Stimulated activated CD4-positive, alpha-beta T cell treated with anti-CD3 and anti-CD28 coated beads, Interleukin-12 subunit alpha, Interleukin-12 subunit beta, amount 100 ng/mL, for 48 hours (primary cell): ENCODE results near the gene TMEM209.
"Not testable (repeated sequence)": the region's sequence is repeated elsewhere in the genome, so short reads cannot be mapped to it uniquely, and the experiment has no call there.

ENCODE experiments used
- DNase-seq, 3 donors: peaks; one replicate each; pipeline ENCODE4 v3.0.0-alpha.2; 2020; ENCODE audit warnings: low read depth in 2 of 3, low spot score in 1 of 3

Gene TMEM209

DNA sequence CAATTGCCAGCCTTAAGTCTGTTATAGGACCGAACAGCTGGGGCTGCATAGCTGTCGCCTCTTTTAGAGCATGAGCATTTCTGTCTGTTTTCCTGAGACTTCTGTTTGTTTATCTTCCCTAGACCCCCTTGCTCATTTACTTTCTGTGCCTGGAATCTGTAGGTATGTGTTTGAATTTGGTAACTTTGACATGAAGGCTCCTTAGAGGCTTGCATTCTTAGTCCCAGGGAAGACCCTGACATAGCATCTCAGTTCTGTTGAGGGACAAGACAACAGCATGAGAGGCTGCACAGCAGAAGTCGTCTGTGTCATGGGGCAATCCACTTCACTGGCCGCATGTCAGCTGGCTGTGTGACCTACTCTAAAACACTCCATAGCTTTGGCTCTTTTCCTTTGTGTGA, 76.2 kb downstream of the TMEM209 start:
- no peak for DNase-seq

DNA sequence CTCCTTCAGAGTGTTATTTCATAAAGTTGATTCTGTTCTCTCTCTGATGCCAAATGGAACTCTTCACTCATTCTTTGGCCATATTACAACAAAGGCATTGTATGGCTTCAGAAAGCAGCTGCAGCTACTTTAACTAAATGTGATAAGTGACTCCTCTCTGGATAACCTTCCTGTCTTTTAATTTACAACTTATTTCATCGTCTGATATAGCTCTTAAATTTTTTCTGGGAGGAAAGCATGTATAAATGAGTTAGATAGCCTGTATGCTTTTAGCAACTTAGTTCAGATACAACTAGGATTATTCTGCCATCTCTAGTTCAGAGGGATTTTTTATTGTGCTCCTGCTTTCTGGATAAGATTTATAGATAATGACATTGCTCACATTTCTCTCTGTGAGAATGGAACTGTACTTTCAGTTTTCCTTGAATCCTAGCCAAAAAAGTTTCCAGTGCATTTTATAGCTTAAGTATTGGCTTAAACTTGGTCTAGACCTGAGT, 77.3 kb downstream of the TMEM209 start:
- no peak for DNase-seq

DNA sequence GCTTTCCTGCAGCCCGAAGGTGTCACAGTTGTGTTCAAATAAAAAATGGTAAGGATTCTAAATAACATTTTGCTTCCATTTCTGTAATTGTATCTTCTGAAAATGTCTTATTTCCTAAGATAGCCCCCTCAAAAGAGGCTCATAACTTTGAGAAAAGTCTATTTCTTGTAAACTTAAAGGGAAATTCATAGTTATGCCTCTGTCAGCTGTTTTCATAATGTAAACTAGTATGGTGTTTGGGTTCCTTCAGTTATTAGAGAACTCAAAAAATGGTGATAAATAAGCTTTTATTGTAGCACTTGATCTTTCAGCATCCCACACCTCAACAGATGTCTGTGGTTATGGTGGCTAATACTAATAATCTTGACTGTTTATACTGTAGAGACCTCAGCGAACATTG, 77.8 kb downstream of the TMEM209 start:
- no peak for DNase-seq

DNA sequence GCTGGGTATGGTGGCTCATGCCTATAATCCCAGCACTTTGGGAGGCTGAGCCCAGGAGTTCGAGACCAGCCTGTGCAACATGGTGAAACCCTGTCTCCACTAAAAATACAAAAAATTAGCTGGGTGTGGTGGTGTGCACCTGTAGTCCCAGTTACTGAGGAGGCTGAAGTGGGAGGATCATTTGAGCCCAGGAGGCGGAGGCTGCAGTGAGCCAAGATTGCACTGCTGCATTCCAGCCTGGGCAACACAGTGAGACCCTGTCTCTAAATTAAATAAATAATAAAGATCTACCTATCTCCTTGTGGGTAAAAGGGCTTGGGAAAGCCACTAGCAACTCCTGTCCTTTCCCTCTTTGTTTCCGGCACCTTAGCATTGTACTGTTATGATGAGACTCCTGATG, 78.4 kb downstream of the TMEM209 start:
- DNase-seq: not testable (repeated sequence)

DNA sequence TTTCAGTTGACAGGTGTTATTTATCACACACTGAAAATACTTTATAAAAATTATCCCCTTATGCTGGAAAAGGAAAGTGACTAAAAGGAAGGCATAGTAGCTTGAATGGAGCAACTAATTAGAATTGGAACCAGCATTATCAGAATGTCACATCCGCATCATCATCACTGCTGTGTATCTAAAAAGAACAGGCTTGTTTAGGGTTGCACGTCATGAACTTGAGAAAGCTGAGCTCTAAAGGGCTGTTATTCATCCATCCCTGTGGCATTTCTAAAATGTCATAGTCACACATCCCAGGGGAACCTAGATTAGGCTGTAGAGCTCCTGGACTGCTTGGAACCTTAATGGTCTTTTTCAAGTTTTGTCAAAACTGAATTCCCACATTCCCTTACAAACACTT, 80.5 kb downstream of the TMEM209 start:
- no peak for DNase-seq

DNA sequence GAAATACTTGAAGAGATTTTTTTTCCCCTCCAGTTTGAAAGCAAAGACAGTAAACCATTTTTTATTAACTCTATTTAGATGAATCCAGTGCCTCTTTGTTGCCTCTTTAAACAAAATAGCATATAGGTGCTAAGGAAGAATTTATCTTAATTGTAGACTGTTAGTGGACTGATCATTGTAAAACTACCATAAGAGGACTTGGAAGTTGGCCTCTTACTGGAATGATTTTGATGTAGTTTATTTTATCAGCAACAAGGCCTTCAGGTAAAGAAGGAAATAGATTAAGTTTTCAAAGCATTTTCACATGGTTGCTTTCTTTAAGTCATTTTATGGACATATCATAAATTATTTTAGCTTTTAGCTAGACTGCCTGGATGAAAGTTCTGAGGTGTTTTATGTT, 81.7 kb downstream of the TMEM209 start:
- no peak for DNase-seq

DNA sequence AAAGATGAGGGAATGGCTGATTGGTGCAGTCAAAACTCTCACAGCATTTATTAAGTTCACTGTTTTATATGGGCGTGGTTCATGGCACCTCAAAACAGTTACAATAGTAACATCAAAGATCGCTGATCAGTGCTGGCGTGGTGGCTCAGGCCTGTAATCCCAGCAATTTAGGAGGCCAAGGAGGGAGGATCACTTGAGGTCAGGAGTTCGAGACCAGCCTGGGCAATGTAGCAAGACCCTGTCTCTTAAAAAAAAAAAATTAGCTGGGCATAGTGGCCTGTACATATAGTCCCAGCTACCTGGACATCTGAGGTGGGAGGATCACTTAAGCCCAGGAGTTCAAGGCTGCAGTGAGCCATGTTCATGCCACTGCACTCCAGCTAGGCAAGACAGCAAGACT, 86.4 kb downstream of the TMEM209 start:
- DNase-seq: no peak

DNA sequence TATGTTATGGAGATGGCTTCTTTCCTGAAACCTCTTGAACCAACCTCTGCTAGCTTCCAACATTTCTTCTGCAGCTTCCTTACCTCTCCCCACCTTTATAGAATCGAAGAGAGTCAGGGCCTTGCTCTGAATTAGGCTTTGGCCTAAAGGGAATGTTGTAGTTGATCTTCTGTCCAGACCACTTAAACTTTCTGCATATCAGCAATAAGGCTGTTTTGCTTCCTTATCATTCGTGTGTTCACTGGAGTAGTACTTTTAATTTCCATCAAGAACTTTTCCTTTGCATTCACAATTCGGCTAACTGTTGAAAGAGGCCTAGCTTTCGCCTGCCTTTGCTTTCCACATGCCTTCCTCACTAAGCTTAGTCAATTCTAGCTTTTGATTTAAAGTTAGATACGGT, 86.9 kb downstream of the TMEM209 start:
- no peak for DNase-seq

DNA sequence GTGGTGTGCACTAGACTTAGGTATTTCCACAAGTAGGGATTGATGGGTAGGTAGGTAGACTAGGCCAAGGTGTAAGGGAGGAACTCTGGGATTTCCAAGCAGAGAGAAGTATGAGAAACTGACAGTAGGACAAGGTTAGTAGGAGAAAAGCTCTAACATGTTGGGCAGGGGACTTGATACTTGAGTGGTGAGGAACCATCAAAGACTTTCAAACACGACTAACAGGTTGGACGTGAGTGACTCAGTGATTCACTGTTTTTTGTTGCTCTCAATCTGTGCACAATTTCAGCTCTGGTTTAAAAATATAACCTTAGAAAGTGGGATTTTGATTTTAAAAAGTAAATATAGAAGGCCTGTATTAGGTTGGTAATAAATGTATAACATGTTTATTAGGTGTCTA, 90.4 kb downstream of the TMEM209 start:
- no peak for DNase-seq
